Spleen (tissue), 11 donors: ENCODE measurements around the gene IFI44. TPM values are rescaled to one million over a fixed set of nuclear protein-coding genes. Genes with fewer than 3 reads are reported as not detected.

Source experiments
- DNase-seq: peaks from one replicate; pipeline ENCODE4 v3.0.0-alpha.2; 2020
- H3K27ac ChIP-seq, 8 donors: fragments of 200-600 bp; sonication (generic) in 7 of 8; 1 replicate in 4 of 8; 2 replicates in 4 of 8; pipeline versions ENCODE4 v1.5.0 to v1.8.0; 2016 to 2021; ENCODE audit warnings: inconsistent platforms in 4 of 8, mild to moderate bottlenecking in 4 of 8, moderate library complexity in 1 of 8
- H3K27me3 ChIP-seq, 7 donors: fragments of 200-600 bp; sonication (generic) in 6 of 7; replicated peaks in 1 of 7; 1 replicate in 4 of 7; 2 replicates in 3 of 7; pipeline versions ENCODE4 v1.5.0 to v1.8.0; 2016 to 2021; ENCODE audit warnings: inconsistent platforms in 3 of 7, mild to moderate bottlenecking in 1 of 7
- H3K36me3 ChIP-seq, 6 donors: fragments of 200-600 bp; sonication (generic) in 5 of 6; 1 replicate in 4 of 6; 2 replicates in 2 of 6; pipeline versions ENCODE4 v1.5.0 to v1.8.0; 2016 to 2021; ENCODE audit warnings: inconsistent platforms in 2 of 6
- H3K4me1 ChIP-seq, 6 donors: fragments of 200-600 bp; sonication (generic) in 5 of 6; 1 replicate in 3 of 6; 2 replicates in 3 of 6; pipeline versions ENCODE4 v1.5.0 to v1.8.0; 2016 to 2021; ENCODE audit warnings: inconsistent platforms in 3 of 6
- H3K4me3 ChIP-seq, 8 donors: fragments of 200-600 bp; sonication (generic) in 7 of 8; 1 replicate in 4 of 8; 2 replicates in 4 of 8; pipeline versions ENCODE4 v1.5.0 to v1.8.0; 2016 to 2021; ENCODE audit warnings: inconsistent platforms in 4 of 8, mild to moderate bottlenecking in 4 of 8, moderate library complexity in 2 of 8
- H3K9me3 ChIP-seq, 8 donors: fragments of 200-600 bp; sonication (generic) in 7 of 8; 1 replicate in 4 of 8; 2 replicates in 4 of 8; pipeline versions ENCODE4 v1.5.0 to v1.8.0; 2016 to 2021; ENCODE audit warnings: inconsistent platforms in 4 of 8
- POLR2A ChIP-seq, 3 donors: fragments of 450-650 bp; IDR thresholded peaks; one replicate each; pipeline ENCODE4 v1.5.1; 2017; ENCODE audit warnings: antibody characterized with exemption in 3 of 3, mild to moderate bottlenecking in 1 of 3
- POLR2AphosphoS5 ChIP-seq, 3 donors: sonication (generic); formaldehyde crosslinking; IDR thresholded peaks; one replicate each; pipeline ENCODE4 v1.5.1; 2017; ENCODE audit warnings: antibody characterized with exemption in 3 of 3
- WGBS, 5 donors: extraction: QIAGEN DNeasy Blood & Tissue Kit in 3 of 5; methylation state at CpG; one replicate each; pipeline versions ENCODE4 v1.1.5 to v1.1.7; 2013 to 2018; 5-methylcytosine and 5-hydroxymethylcytosine counted together
- intact Hi-C: fragments of 100-400 bp; cut with DNase I; formaldehyde crosslinking; loops from one replicate; pipeline ENCODE4 v1.15.0; 2023; ENCODE audit warnings: low total_unique reads
- polyA plus RNA-seq, 3 donors: library from polyadenylated mRNA; stranded (reverse); fragments of 200-250 nt; gene quantifications; one replicate each; pipeline ENCODE4 v1.2.1, GENCODE V29; 2013
- total RNA-seq, 7 donors: library from RNA; depleted of rRNA in 3 of 7; stranded (reverse); fragments of >200 nt in 3 of 7; fragmentation: NEBNext Ultra II Directional in 4 of 7; extraction: Animal tissue kit (Norgen Biotek cat#: 25700) in 4 of 7; gene quantifications; one replicate each; pipeline versions ENCODE4 v1.1.0 to v1.2.1, GENCODE V29; 2016 to 2021
- TF ChIP-seq, protein P1 (sequence below), 11 experiments: fragments of 200-600 bp in 7 of 11; fragments of 450-650 bp in 4 of 11; sonication (generic) in 4 of 11; IDR thresholded peaks in 8 of 11; conservative IDR thresholded peaks in 3 of 11; 1 replicate in 7 of 11; 2 replicates in 4 of 11; pipeline versions ENCODE4 v1.4.0 to v1.8.0; 2016 to 2021; ENCODE audit warnings: antibody characterized with exemption in 11 of 11, inconsistent platforms in 4 of 11, mild to moderate bottlenecking in 1 of 11
- donor health status: healthy with polysubstance abuse.
- donor health status: DM: no; HTN: no; CAD: no; lungs with moderate emphysema.
- donor health status: DM: no; HTN: no; CAD: no.
- donor health status: Bipolar disorder and iron deficiency.
- donor health status: healthy.
- donor health status: DM: no; HTN: no; CAD: no.
- donor health status: DM: yes; HTN: yes; CAD: no.

Gene IFI44
- total and polyA plus RNA-seq, 10 donors: 32.3 to 107 (median 79.4) TPM

DNA sequence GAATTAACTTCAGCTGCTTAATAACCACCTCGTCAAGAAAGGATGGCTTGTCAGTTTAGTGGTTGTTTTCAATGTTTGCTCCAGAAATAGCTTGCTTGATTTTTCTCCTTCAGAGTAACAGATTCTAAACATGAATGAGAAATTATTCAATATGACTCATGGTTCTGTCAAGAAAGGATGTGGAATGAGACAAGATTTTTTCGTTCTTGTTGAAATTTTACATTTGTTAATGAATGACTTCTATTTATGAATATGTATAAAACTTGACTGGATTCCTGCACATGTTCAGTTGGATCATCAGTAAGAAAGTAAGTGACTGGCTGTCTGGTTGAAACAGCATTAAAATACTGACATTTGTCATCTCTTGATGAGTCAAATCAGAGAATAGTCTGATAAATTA is 38.3 kb downstream of the IFI44 start:
- intact Hi-C loops: no loop called here
- H3K27me3 ChIP-seq: no peaks in the 10 kb centered on the region
- no peak overlapping the region for H3K27ac ChIP-seq
- H3K36me3 ChIP-seq: no peaks in the 10 kb centered on the region
- DNase-seq: no peak
- H3K9me3 ChIP-seq: no peaks in the 10 kb centered on the region
- no peaks in the 10 kb centered on the region for H3K4me1 ChIP-seq
- WGBS, 5 donors: 64 to 86% (median 70%) methylated on average over 2 of the region's 2 CpGs
- H3K4me3 ChIP-seq: no peak overlapping the region
- TF ChIP-seq, protein P1, sequence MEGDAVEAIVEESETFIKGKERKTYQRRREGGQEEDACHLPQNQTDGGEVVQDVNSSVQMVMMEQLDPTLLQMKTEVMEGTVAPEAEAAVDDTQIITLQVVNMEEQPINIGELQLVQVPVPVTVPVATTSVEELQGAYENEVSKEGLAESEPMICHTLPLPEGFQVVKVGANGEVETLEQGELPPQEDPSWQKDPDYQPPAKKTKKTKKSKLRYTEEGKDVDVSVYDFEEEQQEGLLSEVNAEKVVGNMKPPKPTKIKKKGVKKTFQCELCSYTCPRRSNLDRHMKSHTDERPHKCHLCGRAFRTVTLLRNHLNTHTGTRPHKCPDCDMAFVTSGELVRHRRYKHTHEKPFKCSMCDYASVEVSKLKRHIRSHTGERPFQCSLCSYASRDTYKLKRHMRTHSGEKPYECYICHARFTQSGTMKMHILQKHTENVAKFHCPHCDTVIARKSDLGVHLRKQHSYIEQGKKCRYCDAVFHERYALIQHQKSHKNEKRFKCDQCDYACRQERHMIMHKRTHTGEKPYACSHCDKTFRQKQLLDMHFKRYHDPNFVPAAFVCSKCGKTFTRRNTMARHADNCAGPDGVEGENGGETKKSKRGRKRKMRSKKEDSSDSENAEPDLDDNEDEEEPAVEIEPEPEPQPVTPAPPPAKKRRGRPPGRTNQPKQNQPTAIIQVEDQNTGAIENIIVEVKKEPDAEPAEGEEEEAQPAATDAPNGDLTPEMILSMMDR (IDR thresholded peaks at IDR 0.05 in 8 of 11, conservative IDR thresholded peaks at IDR 0.05 in 3 of 11): no peak
- TF ChIP-seq POLR2AphosphoS5 (IDR thresholded peaks at IDR 0.05): no peak
- no peak for TF ChIP-seq POLR2A (IDR thresholded peaks at IDR 0.05)

DNA sequence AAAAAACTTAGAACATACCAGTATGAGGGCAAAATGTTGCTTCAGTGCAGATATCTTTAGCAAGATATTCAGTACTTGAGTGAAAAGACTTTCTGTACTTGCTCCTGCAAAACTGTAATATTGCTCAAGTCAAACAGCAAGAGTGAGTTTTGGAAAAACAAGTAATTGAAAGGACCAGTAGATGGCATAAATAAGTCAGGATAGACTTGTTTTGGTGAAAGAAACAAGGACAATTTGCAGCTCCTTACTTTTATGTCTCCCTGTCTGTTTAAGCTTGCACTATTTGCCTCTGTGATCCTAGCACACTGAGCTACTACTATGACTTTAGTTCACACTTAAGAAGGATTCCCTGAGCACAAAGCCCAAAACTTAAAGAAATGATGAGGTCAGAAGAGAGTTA is 39.1 kb downstream of the IFI44 start:
- no peak for DNase-seq
- Histone ChIP-seq H3K36me3 (no peaks in the 10 kb centered on the region), H3K9me3 (no peaks in the 10 kb centered on the region), H3K27ac (no peak overlapping the region), H3K4me3 (no peak overlapping the region), H3K4me1 (no peaks in the 10 kb centered on the region), H3K27me3 (no peaks in the 10 kb centered on the region)
- TF ChIP-seq POLR2AphosphoS5 (IDR thresholded peaks at IDR 0.05) (no peak), POLR2A (IDR thresholded peaks at IDR 0.05) (no peak)
- TF ChIP-seq, protein P1 (IDR thresholded peaks at IDR 0.05 in 8 of 11, conservative IDR thresholded peaks at IDR 0.05 in 3 of 11): no peak
- intact Hi-C loops: no loop called here

DNA sequence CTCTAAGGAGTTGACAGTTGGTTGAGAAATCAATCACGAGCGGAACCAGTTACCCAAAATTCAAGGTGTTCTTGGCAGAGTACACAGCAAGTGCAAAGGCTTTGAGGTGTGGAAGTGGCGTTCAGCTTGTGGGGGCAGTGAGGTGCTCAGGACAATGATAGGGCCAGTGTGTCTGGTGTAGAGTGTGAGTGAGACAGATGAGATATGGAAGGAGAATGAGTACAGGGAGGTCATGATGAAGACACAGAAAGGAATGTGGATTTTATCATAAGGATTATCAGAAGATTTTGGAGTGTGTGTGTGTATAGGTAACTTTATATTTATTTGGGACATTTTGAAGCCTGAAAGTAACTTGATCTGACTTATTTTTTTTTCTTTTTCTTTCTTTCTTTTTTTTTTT is 40.9 kb downstream of the IFI44 start:
- Histone ChIP-seq H3K4me1 (no peaks in the 10 kb centered on the region), H3K4me3 (no peak overlapping the region), H3K27ac (no peak overlapping the region), H3K27me3 (no peaks in the 10 kb centered on the region), H3K9me3 (no peaks in the 10 kb centered on the region), H3K36me3 (no peaks in the 10 kb centered on the region)
- 79 to 92% (median 85%) methylated on average over 3 of the region's 3 CpGs for WGBS, 5 donors
- no peak for DNase-seq
- no peak for TF ChIP-seq POLR2A (IDR thresholded peaks at IDR 0.05)
- TF ChIP-seq POLR2AphosphoS5 (IDR thresholded peaks at IDR 0.05): no peak
- TF ChIP-seq, protein P1 (IDR thresholded peaks at IDR 0.05 in 8 of 11, conservative IDR thresholded peaks at IDR 0.05 in 3 of 11): no peak
- intact Hi-C loops: no loop called here

DNA sequence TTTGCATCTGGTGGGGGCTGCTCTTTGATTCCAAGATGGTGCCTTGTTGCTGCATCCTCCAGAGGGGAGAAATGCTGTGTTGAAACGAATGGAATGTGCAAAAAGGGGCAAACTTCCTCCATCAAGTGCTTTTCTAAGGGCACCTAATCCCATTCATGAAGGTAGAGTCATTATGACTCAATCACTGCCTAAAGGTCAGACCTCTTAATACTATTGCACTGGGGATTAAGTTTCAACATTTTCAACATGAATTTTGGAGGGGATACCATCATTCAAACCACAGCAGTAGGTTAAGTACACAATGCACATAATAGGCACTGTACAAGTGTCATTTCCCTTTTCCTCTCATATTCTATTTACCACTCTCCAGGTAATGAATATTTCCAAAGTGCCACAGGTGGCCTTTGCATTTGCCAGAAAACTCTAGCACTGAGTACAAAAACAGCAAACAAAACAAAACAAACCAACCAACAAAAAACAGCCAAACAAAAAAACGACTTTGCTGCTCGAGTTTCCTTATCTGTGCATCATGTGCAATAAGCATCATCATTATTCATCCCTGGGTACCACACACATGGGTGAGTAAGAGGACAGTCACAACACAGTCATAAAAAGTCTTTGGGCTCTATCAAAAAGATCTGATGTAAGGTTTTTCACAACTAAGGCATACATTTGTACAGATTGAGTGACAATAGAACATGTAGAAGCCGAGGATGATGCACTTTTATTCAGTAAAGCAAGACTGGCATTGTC is 42.5 kb downstream of the IFI44 start:
- H3K36me3 ChIP-seq: no peaks in the 10 kb centered on the region
- H3K4me3 ChIP-seq: no peak overlapping the region
- no peaks in the 10 kb centered on the region for H3K4me1 ChIP-seq
- H3K9me3 ChIP-seq: no peaks in the 10 kb centered on the region
- WGBS, 5 donors: 54 to 74% (median 57%) methylated on average over 4 of the region's 4 CpGs
- DNase-seq: no peak
- H3K27ac ChIP-seq: no peak overlapping the region
- no peak for TF ChIP-seq POLR2A (IDR thresholded peaks at IDR 0.05)
- TF ChIP-seq, protein P1 (IDR thresholded peaks at IDR 0.05 in 8 of 11, conservative IDR thresholded peaks at IDR 0.05 in 3 of 11): no peak
- TF ChIP-seq POLR2AphosphoS5 (IDR thresholded peaks at IDR 0.05): no peak
- no peaks in the 10 kb centered on the region for H3K27me3 ChIP-seq
- intact Hi-C loops: no loop called here
